Renal pelvis (tissue), 4 donors: Measurements from ENCODE around the gene ATP2A2. TPM values are rescaled to one million over a fixed set of nuclear protein-coding genes. Genes with fewer than 3 reads are reported as not detected.

ENCODE experiments used
- DNase-seq: peaks from one replicate; pipeline ENCODE4 v3.0.0-alpha.2; 2013
- polyA plus RNA-seq, 3 donors: library from polyadenylated mRNA; unstranded; fragments of 120-200 nt; gene quantifications; one replicate each; pipeline ENCODE4 v1.2.1, GENCODE V29; 2013; ENCODE audit not compliant: insufficient read length in 3 of 3

The ATP2A2 gene
- polyA plus RNA-seq, 3 donors = 161 to 167 (median 162) TPM

GRCh38 chr12:110284597-110284996 is 3.5 kb downstream of the ATP2A2 start:
- DNase-seq = no peak

DNA sequence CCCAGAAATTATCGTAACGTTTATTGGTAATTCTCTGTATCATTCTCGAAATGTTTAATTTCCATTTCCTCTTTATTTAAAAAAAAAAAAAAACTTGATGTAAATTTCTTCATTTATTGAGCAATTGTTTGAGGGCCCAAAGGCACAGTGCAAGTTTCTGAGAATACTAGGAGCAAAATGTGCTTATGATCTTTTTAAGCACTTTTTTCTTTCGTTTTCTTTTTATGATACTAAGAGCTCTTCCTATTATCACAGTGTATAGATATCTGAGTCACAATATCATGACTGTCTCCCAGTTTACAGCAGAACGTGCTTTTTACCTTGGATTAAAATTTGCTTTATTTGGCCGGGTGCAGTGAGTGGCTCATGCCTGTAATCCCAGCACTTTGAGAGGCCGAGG is 5.6 kb downstream of the ATP2A2 start:
- DNase-seq = no peak

DNA sequence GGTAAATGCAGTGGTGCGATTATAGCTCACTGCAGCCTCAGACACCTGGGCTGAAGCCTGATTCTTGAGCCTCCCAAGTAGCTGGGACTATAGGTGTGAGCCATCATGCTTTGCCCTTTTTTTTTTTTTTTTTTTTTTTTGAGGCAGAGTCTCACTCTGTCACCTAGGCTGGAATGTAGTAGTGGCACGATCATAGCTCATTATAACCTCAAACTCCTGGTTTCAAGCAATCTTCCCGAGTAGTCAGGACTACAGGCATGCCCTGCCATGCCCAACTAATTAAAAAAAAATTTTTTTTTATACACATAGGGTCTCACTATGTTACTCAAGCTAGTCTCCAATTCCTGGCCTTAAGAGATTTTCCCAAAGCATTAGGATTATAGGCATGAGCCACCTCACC is 6.9 kb downstream of the ATP2A2 start:
- DNase-seq = no peak

DNA sequence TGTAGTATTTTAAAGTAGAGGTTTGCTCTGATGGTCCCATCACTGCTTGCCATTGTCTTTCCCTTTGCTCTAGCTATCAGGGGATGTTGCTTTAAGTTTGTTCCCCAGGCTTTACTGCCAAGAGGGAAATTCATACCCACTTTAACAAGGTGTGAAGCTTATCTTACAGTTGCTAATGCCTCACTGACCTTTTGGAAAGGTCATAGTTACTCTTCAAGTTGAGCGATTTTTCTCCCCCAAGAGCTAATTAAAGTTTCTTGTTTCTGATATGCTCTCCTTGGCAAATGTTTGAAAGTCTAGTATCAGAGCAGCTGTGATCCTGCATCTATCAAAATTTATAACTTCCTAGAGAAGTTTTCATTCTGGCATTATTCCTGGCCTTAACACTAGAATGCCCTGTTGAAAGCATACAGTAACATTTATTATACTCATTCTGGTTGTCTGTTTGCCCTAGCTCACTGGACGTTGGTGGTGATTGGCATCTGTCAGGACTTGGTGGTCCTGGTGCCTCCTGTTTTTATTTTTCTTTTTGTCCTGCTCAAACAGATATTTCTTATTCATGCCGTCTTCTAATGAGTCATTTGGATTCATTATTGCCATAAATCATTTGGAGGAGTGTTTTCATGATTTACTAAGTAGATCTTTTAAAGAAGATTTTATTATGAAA is 8.1 kb downstream of the ATP2A2 start:
- DNase-seq = peak; percentile 40

- no peak for DNase-seq
These were observed 8.6 kb downstream of the ATP2A2 start for GRCh38 chr12:110289711-110290078.

- no peak for DNase-seq
These were observed 20.2 kb downstream of the ATP2A2 start for GRCh38 chr12:110301065-110301806.

DNA sequence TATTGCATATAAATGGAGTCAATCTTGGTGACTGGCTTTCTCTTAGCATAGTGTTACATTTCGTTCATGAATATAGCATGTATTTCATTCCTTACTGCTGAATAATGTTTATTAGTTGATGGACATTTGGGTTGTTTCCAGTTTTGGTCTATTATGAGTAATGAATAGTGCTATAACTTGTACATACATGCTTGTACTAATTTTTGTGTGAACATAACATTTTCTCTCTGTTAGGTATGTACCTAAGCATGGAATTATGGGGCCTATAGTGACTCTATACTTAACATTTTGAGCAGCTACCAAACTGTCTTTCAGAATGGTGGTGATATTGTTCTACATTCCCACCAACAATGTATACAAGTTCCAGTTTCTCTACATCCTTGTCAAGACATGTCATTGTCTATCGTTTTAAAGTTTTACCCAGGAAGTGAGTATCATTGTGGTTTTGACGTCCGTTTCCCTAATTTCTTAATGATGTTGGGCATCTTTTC is 23.1 kb downstream of the ATP2A2 start:
- DNase-seq = no peak

- no peak for DNase-seq
These were observed 26.3 kb downstream of the ATP2A2 start for GRCh38 chr12:110307372-110307771.

DNA sequence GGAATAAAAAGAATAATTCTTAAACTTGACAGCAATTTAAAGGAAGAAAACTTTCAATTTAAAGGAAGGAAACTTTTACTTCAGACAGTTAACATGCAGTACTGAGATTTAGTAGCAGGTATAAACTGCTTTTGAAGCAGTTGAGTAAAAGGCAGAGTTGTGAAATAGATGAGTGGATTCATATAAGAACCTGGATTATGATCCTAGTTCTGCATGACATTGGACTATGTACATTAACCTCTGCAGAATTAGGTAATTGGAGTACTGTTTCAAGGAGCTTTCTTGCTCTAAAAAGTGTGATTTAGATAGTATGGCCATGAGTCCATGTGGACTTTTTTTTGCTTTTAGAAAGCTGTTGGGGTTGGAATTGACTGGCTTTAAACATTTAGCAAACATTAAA is 29.7 kb downstream of the ATP2A2 start:
- DNase-seq = no peak

DNA sequence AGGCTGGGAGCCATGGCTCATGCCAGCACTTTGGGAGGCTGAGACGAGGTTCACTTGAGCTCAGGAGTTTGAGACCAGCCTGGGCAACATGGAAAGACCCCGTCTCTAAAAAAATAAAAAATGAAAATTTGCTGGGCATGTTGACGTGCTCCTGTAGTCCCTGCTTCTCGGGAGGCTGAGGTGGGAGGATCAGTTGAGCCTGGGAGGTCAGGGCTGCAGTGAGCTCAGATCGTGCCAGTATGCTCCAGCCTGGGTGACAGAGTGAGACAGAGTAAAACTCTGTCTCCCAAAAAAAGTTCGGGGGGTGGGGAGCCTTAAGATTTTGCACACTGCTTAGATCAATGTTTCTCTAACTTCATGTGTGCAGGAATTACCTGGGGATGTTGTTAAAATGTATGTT is 30.9 kb downstream of the ATP2A2 start:
- DNase-seq = no peak

DNA sequence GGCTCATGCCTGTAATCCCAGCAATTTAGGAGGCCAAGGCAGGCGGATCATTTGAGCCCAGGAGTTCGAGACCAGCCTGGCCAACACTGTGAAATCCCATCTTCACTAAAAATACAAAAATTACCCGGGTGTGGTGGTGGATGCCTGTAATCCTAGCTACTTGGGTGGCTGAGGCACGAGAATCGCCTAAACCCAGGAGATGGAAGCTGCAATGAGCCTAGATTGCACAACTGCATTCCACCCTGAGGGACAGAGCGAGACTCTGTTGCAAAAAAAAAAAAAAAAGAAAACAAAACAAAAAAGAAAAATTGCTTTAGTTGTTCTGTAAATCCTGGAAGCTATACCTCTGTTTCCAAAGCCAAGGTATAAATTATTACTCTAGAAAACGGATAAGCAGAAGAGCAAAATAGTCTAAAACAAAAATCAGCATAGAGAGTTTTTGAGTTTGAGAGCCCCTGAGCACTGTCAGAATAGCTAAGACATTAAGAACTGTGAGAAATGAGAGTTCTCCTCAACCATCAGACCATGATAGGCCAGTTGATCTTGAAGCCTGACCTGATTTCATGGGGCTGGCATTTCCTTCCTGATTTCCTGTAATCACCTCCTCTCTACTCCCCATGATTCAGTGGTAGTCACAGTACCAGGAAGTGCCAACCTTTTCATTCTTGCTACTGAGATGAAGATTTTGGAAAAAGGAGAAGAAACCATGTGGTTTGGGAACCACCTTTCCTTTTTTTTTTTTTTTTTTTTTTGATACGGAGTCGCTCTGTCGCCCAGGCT is 31.7 kb downstream of the ATP2A2 start:
- DNase-seq = no peak

DNA sequence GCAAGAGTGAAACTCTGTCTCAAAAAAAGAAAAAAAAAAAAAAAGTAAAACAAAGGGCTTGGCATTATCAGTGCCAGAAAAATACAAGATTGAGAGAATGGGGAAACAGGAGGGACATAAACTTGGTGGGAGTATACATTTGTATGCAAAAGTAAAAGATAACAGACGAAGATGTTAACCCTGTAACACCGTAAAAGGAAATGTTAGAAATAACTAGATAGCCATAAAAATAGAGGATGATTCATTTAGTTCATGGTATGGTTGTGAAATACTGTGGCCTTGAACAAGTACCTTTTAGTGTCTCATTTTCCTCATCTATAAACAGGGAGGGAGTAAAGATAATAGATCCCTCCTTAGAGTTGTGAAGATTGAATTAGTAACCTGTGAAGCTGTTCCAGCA is 33.3 kb downstream of the ATP2A2 start:
- no peak for DNase-seq

DNA sequence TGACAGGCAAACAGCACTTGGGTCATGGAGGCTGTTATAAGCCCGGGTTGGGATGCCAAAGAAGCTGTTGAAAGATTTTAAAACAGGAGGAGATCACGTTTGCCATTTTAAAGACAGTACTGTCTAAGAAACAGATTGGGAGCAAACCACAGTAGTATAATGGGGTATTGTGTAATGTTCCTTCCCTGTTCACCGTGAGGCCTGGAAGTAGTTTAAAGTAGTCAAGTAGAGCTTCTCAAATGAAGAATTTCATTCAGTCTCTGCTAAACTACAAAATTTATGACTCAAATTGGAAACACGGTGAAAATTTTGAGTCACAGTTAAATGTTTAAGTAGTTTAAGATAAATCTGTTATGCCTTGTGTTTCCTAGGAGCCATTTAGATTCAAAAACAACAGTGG is 35.8 kb downstream of the ATP2A2 start:
- DNase-seq = no peak

DNA sequence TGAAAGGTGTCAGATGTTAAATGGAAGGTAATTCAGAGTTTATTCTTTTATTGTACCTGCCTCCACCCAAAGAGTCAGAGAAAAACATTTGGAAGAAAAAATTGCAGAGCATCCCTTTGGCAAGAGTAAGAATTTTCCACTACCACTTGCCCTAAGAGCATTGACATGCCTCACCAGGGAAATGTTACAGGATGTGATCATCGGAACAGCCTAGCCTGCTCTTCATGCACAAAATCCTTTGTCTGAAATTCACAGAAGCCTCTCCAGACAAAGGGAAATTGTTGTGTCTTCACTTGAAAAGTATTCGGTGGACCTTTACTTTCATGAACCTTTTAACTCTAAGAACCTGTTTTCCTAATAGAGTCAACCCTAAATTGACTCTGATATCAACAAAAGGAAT is 36.9 kb downstream of the ATP2A2 start:
- no peak for DNase-seq

- no peak for DNase-seq
These were observed 39.5 kb downstream of the ATP2A2 start for GRCh38 chr12:110320550-110320949.

DNA sequence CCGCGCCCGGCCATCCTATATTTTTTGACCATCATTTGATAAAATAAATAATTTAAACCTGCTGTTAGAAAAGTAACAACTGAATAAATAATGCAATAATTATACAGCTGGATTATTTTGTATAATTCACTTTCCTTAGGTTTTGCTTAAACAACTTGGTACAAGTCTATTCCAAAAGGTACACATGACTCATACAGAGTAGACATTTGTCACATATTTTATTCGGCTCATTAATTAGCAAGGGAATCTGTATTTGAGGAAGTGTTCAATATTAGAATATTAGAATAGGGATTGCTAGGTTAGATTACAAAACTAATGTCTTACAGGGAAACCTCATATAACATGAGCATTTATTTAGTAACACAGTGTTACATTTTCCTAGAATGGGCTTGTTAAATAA is 48.7 kb downstream of the ATP2A2 start:
- no peak for DNase-seq

- no peak for DNase-seq
These were observed 49.1 kb downstream of the ATP2A2 start for GRCh38 chr12:110330124-110330523.

GRCh38 chr12:110330544-110330943 is 49.5 kb downstream of the ATP2A2 start:
- no peak for DNase-seq

GRCh38 chr12:110333201-110333600 is 52.2 kb downstream of the ATP2A2 start:
- no peak for DNase-seq

- DNase-seq = no peak
These were observed 54.5 kb downstream of the ATP2A2 start for GRCh38 chr12:110335481-110336045.

GRCh38 chr12:110337912-110338710 is 57.1 kb downstream of the ATP2A2 start:
- DNase-seq = no peak

DNA sequence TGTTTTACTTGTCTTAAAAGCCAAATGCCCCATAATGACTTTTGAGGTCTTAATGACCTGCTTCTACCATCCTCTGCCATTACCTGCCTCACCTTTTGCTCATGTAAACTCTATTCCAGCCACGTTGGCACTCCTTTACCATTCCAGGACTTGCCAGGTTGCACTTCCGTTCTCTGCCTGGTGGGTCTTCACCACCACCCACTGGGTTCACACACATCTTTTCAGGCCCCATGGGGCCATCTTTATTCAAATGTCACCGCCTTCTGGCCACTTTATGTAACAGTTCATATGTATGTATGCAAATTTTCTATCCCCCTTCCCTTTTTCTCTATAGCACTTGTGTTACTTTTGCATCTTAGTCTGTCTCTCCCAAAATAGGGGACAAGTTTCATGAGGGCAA is 57.7 kb downstream of the ATP2A2 start:
- DNase-seq = no peak
